HG03469 (cell line): ENCODE data around the gene PHF8.

Experiments
- ATAC-seq: cut with Tn5 transposase; IDR thresholded peaks from one replicate; pipeline ENCODE4 v1.9.1; 2021; ENCODE audit warnings: mild to moderate bottlenecking, moderate library complexity, moderate number of reproducible peaks; ENCODE audit not compliant: unreplicated experiment

The PHF8 gene

GRCh38 chrX:54029529-54030143 lies 14.6 kb downstream of the PHF8 start:
- ATAC-seq, result no peak

GRCh38 chrX:54024350-54024749 lies 19.9 kb downstream of the PHF8 start:
- no peak for ATAC-seq

GRCh38 chrX:54012830-54013500 lies 31.3 kb downstream of the PHF8 start:
- no peak for ATAC-seq

- ATAC-seq, result no peak
Observed at GRCh38 chrX:54007682-54008081, 36.6 kb downstream of the PHF8 start.

- ATAC-seq, result no peak
Observed at GRCh38 chrX:53997724-53998123, 46.5 kb downstream of the PHF8 start.

- ATAC-seq, result no peak
Observed at GRCh38 chrX:53992589-53992988, 51.7 kb downstream of the PHF8 start.

- no peak for ATAC-seq
Observed at GRCh38 chrX:53990171-53990570, 54.1 kb downstream of the PHF8 start.

GRCh38 chrX:53984895-53985294 lies 59.4 kb downstream of the PHF8 start:
- no peak for ATAC-seq

- no peak for ATAC-seq
Observed at GRCh38 chrX:53974529-53974928, 69.7 kb downstream of the PHF8 start.

- no peak for ATAC-seq
Observed at GRCh38 chrX:53969540-53969939, 74.7 kb downstream of the PHF8 start.

- no peak for ATAC-seq
Observed at GRCh38 chrX:53950130-53950733, 94.0 kb downstream of the PHF8 start.

- no peak for ATAC-seq
Observed at GRCh38 chrX:53940180-53940579, 104.1 kb downstream of the PHF8 start.

- ATAC-seq, result no peak
Observed at GRCh38 chrX:53939127-53939526, 105.1 kb downstream of the PHF8 start.

GRCh38 chrX:53930515-53931380 lies 113.5 kb downstream of the PHF8 start:
- ATAC-seq, result no peak

- no peak for ATAC-seq
Observed at GRCh38 chrX:53926030-53926429, 118.2 kb downstream of the PHF8 start.

- no peak for ATAC-seq
Observed at GRCh38 chrX:53918702-53919101, 125.6 kb downstream of the PHF8 start.

- no peak for ATAC-seq
Observed at GRCh38 chrX:53900623-53901022, 143.7 kb downstream of the PHF8 start.

GRCh38 chrX:53895270-53895669 lies 149.0 kb downstream of the PHF8 start:
- no peak for ATAC-seq
